Measurements from ENCODE around the gene RAE1.
A peak's percentile ranks its signal among the peaks of the same experiment; 100 is the strongest.

Gene RAE1

GRCh38 chr20:57372581-57373350 is 21.7 kb downstream of the RAE1 start:
- DNase-seq = no peak

- no peak for DNase-seq
Measured at GRCh38 chr20:57374343-57374930, 23.4 kb downstream of the RAE1 start.

GRCh38 chr20:57374931-57375651 is 24.0 kb downstream of the RAE1 start:
- DNase-seq = peak; percentile 26

GRCh38 chr20:57375652-57376230 is 24.7 kb downstream of the RAE1 start:
- DNase-seq = no peak

- DNase-seq = no peak
Measured at GRCh38 chr20:57377350-57377749, 26.3 kb downstream of the RAE1 start.

GRCh38 chr20:57378107-57378506 is 27.1 kb downstream of the RAE1 start:
- no peak for DNase-seq

- no peak for DNase-seq
Measured at GRCh38 chr20:57378646-57379262, 27.7 kb downstream of the RAE1 start.

- DNase-seq = no peak
Measured at GRCh38 chr20:57379263-57379647, 28.2 kb downstream of the RAE1 start.

- DNase-seq = no peak
Measured at GRCh38 chr20:57380081-57380750, 29.2 kb downstream of the RAE1 start.

- peak; percentile 84 for DNase-seq
Measured at GRCh38 chr20:57381596-57382503, 30.8 kb downstream of the RAE1 start.

- DNase-seq = no peak
Measured at GRCh38 chr20:57382516-57382915, 31.5 kb downstream of the RAE1 start.

GRCh38 chr20:57383447-57384347 is 32.6 kb downstream of the RAE1 start:
- no peak for DNase-seq

GRCh38 chr20:57384486-57384885 is 33.4 kb downstream of the RAE1 start:
- no peak for DNase-seq

- DNase-seq = no peak
Measured at GRCh38 chr20:57384953-57385761, 34.1 kb downstream of the RAE1 start.

- no peak for DNase-seq
Measured at GRCh38 chr20:57385940-57386339, 34.9 kb downstream of the RAE1 start.

GRCh38 chr20:57386762-57387161 is 35.7 kb downstream of the RAE1 start:
- no peak for DNase-seq

- DNase-seq = no peak
Measured at GRCh38 chr20:57387463-57387862, 36.4 kb downstream of the RAE1 start.

- DNase-seq = peak; percentile 54
Measured at GRCh38 chr20:57387945-57388371, 36.9 kb downstream of the RAE1 start.

GRCh38 chr20:57388953-57389694 is 38.1 kb downstream of the RAE1 start:
- peak; percentile 61 for DNase-seq

Measured in midbrain (tissue), 1 donor.